HG02571 (cell line): Measurements from ENCODE around the gene ADAMTSL2.

ENCODE experiments used
- ATAC-seq: cut with Tn5 transposase; IDR thresholded peaks from one replicate; pipeline ENCODE4 v1.9.1; 2021; ENCODE audit warnings: mild to moderate bottlenecking, moderate library complexity; ENCODE audit not compliant: unreplicated experiment

The ADAMTSL2 gene

DNA sequence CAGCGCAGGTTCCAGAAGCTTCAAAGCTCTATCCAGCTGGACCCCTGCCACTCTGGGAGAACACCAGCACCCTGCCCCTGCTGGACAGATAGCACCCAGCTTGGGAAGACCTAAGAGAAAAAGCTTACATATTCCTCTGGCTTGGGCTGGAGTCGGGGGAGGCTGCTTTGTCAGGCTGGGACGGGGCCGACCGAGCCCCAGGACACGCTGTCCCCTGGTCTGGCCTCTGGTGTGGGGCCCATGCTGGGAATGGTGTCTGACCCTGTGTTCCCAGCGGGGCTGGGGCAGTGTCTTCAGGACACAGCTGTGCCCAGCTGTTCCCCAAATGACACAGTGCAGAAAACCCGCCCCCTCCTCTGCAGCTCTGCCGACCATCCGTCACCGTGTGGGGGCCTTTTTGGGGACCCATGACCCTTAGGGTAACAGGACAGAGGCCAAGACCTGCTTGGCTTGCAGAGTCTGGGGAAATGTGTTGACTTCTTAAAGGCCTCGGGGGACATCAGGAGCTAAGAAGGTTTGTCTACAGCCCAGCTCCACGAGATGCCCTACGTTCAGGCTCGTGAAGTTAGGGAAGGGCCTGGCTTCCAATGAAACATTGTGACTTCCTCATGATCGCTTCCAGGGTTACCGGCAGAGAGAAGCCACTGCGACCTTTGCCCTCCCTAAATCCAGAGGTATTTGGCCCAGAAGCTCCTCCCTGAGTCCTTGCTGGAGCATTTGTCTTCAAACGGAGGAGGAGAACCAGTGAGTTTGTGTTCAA lies 35.2 kb upstream of the ADAMTSL2 start:
- no peak for ATAC-seq

DNA sequence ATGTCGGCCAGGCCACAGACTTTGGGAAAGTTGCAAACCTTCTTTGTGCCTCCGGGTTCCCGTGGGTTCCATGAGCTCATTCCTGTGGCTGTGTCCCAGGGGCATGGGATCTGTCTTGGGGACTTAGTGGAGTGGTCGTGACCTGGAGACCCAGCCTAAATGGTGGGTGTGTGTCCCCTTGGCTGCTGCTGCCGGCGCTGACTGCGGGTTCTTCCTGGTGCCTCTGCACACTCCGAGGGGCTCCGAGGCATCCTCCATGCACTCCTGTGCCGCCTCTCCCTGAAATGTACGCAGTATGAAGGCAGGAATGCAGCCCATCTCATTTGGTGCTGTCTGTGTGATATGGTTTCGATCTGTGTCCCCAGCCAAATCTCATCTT lies 34.6 kb upstream of the ADAMTSL2 start:
- ATAC-seq = no peak

DNA sequence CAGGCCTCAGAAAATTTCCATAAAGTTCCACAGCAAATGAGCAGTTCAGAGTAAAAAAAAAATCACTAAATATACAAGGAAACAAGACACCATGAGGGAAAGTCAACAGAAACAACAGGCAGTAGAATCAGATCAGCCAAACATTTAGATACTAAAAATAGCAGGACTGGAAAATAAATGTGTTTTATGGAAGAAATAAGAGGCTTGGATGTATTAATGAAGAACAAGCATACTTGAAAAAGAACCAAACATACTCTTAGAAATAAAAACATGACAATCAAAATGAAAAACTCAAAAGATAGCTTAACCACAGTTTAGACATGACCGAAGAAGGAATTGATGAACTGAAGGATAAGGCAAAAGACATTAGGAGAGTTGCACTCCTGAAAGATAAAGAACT lies 32.4 kb upstream of the ADAMTSL2 start:
- ATAC-seq = no peak

DNA sequence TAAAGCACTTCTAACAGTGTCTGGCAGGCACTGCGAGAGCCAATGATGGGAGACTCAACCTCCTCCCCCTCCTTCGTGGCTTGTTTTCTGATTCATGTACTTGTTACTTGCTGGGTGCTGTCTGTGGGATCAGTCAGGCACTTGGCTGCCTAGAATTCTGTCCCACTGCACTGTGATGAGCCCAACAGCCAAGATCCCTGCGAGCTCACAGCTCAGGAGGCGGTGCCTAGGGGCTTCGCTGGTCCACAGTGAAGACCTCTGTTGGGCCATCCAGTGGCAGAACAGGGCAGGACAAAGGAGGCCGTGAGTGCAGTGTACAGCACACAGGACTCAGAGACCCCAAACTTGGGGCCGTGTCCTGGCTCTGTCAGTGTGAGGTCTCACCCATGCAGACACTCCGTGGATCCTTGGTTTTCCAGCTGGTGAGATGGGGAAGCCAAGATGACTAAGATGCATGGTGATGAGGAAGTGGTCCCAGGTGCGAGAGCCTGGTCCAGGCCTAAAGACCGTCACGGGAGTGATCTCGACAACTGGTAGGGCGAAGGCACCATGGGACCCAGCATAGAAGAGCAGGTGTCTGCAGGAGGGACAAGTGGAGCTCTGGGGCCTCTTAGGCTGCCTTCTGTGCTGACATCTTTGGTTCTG lies 29.2 kb upstream of the ADAMTSL2 start:
- no peak for ATAC-seq

DNA sequence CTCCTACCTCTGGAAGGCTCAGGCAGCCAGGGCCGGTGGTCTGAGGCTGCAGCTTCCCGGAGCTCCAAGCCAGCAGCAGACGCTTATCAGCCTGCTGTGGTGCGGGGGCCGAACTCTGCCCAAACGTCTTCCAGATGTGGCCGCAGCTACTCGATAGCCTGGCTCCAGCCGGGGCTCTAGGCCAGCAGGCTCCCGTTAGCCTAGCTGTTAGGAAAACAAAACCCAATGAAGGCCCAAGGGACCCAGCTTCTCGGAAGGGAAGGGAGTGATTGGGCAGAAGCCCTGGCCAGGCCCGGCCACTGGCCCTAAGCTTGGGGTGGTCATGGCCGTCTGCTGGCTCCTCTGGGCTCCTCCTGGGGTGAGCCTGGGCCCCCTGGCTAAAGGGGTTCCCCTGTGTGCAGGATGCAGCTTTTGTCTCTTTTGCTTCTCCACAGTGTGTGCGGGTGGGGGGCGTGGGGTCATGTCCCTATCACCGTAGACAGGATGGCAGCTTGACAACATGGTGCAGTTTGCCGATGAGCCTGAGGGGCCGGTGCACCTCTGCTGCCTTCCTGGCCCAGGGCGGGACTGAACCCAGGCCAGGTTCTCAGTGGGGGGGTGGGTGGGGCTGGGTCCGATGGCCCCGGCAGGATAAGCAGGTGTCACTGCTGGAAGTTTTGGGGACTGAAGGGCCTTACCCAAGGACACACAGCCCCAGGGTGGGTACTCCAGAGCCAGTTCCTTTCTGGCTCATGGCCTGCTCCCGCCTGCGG lies 28.4 kb upstream of the ADAMTSL2 start:
- no peak for ATAC-seq

DNA sequence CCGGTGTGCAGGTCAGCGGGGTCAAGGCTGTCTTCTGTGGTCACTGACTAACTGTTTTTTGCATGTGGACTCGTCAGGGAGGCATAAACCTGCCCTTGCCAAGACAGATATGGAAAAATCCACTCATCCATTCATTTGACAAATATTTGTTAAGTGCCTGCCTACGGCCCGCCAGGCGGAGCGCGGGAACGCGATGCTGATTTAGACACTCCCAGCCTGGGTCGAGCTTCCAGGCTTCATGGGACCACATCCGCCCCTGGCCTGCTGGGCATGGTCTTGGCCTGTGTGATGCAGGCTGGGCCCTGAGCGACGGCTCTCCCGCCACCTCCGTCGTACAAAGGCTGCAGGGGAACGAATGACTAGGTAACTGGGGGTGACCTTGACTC lies 27.9 kb upstream of the ADAMTSL2 start:
- ATAC-seq = no peak

DNA sequence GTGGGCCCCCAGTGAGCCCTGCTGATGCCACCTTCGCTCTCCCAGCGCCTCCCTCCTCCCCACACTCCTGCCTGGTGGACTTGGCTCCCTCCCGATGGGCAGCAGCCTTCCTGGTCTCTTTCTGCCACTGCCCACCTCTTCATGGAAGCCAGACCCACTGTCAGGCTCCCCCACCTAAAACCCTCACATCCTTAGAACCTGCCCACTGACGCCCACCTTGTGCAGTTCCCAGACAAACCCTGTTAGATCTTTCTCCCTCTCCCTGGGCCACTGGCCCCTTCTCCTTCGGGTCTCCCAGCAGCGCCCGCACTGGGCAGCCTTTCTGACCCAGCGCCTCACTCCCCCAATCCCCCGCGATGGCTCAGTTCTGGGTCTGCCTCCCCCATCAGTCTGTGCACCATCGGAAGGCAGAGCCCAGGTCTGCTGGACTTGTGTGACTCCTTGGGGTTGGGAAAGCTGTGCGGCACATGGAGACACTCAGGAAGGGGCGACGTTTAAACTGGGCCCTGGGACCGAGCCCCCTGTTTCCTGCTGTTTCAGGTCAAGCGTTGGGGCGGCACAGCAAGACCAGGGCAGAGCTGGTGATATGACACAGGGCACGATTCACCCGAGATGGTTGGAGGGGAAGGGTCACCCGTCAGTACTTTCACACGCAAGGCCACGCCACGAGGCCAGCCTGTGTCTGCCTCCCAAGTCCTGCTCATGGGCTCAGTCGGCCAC lies 27.1 kb upstream of the ADAMTSL2 start:
- no peak for ATAC-seq

DNA sequence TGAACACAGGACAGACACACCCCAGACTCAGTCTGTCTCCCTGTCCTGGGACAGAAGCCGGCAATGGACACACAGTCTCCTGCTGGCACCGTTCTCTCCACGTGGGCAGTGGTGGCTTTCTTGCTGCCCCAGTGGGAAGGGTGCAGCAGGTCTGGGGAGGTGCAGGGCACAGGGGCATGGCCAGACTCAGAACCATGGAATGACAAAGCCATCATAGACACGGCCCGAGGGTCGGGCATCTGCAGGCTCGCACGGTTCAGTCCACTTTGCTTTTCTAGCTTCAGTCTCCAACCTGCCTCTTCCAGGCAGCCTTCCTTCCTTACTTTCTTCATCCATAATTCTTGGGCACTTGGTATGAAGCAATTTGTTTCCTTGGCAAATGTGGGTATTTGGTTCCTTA lies 26.5 kb upstream of the ADAMTSL2 start:
- no peak for ATAC-seq

DNA sequence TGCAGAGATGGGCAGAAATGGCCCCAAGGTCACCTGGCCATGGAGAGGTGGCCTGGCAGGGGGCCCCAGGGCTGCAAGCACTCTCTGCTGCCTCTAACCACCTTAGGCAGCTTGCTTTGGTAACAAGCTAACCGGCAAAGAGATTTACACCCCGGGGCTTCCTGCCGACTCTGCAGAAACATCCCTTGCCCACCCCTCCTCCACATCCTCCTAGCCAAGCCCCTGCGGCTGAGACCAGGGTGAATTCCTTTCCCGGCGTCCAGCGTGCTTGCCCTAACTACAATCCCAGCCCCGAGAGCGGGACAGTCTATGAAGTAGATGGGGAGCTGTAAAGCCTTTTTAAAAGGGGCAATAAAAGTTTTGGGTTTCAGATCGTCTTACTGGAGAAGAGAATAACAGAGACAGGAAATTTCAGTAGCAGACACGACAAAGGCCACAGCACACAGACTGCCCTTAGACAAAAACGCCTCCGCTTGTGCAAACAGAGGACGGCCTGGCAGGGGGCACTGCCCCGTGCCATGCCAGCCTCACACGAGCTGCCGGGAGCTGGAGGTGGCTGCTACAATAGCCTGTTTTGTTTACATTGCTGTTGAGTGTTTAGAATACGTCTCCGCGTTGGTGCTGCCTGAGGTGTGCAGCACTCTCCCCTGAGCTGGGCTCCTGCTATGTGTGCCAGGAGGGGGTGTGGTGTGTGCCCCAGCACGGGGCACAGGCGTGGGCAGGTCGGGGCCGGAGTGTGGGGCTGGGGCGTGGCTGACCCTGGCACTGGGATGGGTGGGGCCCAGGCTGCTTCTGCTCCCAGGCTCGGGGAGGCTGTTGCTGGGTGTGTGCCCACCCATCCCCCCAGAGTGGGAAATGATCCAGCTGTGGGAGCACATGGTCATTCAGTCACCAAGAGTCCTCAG lies 25.1 kb upstream of the ADAMTSL2 start:
- no peak for ATAC-seq

DNA sequence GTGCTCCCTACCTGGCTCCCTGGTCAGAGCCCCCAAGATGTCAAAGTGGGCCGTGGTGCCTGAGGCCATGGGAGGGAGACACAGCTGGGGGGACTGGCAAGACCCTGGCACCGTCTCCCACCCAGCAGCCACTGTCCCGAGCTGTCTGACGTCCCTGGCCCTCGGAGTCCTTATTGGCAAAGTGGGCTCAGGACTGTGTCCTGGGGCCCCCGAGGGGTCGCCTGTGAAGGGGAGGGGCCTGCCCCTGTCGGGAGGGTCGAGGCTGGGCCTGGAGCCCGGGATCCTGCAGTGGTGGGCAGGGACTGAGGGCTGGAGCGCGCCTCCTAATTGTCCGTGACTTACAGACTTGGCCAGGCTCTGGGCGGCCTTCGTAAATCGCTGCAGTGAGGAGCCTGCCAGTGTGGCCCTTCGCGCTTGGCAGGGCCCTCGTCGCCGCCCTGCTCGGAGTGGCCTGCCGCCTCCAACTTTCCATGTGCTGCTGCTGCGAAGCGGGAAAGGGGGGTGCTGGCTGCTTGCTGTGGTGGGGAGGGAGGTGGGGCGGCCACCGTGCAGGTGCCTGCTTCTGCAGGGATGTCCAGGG lies 23.5 kb upstream of the ADAMTSL2 start:
- ATAC-seq = no peak

DNA sequence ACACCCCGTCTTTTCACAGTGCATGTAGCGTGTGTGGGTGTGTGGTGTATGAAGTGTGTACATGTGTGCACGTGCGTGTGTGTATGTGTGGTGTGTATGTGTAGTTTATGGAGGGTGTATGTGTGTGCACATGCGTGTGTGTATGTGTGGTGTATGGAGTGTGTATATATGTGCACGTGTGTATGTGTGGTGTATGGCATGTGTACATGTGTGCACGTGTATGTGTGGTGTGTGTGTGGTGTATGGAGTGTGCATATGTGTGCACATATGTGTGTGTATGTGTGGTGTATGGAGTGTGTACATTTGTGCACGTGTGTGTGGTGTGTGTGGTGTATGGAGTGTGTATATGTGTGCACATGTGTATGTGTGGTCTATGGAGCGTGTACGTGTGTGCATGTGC lies 22.9 kb upstream of the ADAMTSL2 start:
- no peak for ATAC-seq

DNA sequence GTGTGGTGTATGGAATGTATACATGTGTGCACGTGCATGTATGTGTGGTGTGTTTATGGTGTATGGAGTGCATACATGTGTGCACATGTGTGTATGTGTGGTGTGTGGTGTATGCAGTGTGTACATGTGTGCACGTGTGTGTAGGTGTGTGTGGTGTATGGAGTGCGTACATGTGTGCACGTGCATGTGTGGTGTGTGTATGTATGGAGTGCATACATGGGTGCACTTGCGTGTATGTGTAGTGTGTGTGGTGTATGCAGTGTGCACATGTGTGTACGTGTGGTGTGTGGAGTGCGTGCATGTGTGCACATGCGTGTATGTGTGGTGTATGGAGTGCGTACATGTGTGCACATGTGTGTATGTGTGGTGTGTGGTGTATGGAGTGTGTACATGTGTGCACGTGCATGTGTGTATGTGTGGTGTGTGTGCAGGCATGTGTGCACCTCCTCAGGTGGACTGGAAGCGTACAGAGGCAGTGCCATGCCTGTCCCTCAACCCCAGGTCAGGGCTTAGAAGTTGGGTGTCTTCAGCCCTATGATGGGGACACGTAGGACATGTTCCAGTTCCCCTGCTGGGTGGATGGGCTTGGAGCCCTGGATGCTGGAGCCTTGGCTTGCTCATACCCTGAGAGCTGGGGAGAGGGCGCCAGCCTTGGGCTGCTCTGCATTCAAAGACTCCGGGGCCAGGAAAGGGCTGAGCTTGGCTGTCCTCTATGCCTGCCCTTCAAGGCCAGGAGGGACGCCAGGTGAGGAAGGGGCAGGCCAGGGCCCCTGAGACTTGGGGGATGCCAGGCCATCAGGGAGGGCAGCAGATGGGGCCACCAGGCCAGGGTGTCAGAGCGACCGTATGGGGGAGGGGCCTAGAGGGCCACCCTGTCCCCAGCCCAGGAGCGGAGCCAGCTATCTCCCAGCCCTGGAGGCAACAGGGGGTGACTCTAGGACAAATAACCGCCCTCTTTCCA lies 22.0 kb upstream of the ADAMTSL2 start:
- ATAC-seq = no peak

DNA sequence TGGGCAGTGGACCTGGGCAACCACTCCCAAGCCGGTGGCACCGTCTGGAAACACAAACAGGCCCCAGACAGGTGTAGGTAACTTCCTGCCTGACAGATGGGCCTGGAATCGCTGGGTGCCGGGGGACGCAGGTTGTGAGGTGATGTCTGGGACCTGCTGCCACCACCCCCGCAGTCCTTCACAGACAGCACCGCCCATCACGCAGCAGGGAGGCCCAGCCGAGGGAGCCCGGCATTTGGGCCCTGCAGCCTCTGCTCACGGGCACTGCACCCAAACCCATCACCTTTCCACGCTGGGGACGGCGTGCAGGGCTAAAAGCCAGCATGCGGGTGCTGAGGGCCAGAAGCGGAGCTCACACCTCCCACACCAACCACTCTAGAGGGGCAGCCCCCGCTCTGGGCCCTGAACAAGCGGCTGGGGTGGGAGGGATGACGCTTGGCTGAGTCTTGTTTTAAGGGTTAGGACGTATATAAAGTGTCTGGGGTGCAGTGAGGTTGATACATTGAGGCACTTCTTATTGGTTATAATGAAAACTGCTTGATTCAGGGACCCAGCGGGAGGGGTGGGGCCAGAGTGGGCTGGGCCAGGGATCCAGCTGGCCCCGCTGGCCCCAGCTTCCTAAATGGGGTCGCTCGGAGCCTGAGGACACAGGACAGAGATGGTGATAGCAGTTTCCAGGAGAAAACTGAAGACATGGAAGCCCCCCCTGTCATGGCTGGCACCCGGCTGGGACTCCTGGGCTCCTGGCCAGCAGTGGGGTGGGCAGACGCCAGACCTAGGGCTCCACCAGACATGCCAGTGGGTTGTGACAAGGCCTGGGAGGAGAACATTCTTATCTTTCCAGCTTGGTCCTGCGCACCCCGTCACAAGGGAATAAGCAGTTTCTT lies 21.0 kb upstream of the ADAMTSL2 start:
- ATAC-seq = no peak

DNA sequence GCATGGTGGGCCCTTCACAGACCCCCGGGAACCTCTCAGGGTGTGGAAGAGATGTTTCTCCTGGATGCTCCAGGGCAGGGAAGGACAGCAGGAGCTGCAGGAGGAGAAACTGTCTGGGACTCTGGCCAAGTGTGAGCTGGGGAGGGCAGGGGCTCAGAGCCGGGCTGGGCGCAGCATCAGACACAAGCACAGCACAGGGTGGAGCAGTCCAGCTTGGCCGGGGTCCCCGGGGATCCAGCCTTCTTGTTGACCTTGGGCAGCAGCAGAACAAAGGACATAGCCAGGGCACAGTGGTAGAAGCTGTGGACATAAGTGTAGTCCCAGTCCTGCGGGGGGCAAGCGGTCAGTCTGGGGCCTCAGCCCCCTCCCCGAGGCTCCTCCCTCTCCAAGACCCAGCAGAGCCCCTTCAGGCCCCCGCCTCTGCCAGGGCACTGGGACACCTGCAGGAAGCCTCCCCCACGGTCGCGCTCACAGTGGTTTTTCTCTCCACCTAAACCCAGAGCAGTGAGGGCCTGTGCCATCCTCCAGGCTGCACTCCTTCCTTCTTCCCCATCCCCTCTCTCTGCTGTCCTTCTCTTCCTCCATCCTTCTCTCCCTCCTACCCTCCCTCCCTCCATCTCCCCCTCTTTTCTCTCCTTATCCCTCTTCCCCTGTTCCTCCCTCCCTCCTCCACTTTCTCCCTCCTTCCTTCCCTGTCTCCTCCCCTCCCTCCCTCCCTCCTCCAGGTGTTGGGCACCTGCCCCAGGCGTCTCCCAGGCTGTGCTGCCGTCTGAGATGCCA lies 19.9 kb upstream of the ADAMTSL2 start:
- ATAC-seq = no peak

DNA sequence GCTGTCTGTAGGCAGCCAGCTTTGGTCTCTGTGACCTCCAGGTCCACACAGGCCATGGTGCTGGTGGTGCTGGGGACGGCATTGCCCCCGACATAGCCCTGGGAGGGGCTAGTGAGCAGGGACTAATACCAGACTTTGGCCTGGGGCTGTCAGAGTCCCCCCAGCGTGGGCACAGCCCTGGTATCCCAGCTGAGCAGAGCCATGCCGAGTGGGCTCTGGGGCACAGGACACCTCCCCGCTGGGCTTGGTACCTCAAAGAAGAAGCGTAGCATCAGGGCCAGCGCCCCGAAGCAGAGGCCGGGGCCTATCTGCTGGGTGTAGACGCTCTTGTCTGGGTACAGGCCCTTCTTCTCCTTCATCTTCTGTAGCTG lies 19.3 kb upstream of the ADAMTSL2 start:
- no peak for ATAC-seq

DNA sequence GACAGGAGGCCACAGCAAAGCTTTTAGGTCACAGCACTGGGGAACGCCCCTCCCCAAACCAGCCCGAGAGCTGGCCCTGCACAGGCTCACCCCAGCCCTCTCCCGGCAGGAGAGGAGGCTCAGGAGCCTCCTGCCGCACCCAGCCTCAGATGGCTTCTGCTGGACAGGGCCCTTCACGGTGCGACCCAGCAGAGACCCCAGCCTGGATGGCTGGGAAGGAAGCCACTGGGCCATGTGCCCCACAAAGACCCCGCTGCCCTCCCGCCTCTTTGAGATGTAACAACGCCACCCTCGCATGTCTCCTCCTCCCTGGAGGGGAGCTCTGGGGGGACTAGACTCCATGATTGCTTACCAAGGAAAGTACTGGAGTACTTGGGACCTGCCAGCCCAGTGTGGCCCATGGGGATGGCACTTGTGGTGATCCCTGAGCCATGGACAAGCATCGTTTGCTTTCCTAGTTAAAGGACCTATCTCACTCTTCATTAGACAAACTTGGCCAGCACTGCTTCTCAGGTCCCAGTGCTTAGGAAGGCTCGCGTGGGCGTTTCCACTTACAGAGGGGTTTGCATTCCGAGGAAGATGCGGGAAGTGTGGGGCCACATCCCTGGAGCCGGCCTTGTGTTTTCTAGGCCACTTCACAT lies 18.8 kb upstream of the ADAMTSL2 start:
- ATAC-seq = no peak
